Measurements from ENCODE around the gene MBD2.

GRCh38 chr18:54102123-54102522 is 122.3 kb downstream of the MBD2 start:
- TF ChIP-seq PBX3 (CRISPR knock-in tag; IDR thresholded peaks at IDR 0.05) (no peak), ZNF660 (tag by site-specific recombination; IDR thresholded peaks at IDR 0.05) (no peak), CTCF (tag by site-specific recombination; IDR thresholded peaks at IDR 0.05) (no peak), ZSCAN18 (tag by site-specific recombination; IDR thresholded peaks at IDR 0.05) (no peak), ZNF561 (tag by site-specific recombination; IDR thresholded peaks at IDR 0.05; ENCODE audit: borderline replicate concordance) (no peak), GLIS1 (tag by site-specific recombination; IDR thresholded peaks at IDR 0.05) (no peak), HOXD13 (CRISPR knock-in tag; IDR thresholded peaks at IDR 0.05; ENCODE audit: borderline replicate concordance) (no peak), ZNF747 (tag by site-specific recombination; IDR thresholded peaks at IDR 0.05) (no peak), ZNF776 (tag by site-specific recombination; IDR thresholded peaks at IDR 0.05; ENCODE audit: borderline replicate concordance) (no peak), ZBTB49 (tag by site-specific recombination; IDR thresholded peaks at IDR 0.05; ENCODE audit: low read depth) (no peak), ZNF513 (tag by site-specific recombination; IDR thresholded peaks at IDR 0.05) (no peak), ZBTB26 (tag by site-specific recombination; optimal IDR thresholded peaks at IDR 0.05) (no peak), ZBTB20 (tag by site-specific recombination; IDR thresholded peaks at IDR 0.05) (no peak)

Measured in HEK293 (cell line).